HG03103 (cell line): ENCODE data around the gene PDGFRB.

Source experiments
- ATAC-seq: cut with Tn5 transposase; IDR thresholded peaks from one replicate; pipeline ENCODE4 v1.9.1; 2021; ENCODE audit warnings: low read depth; ENCODE audit not compliant: unreplicated experiment

PDGFRB gene

DNA sequence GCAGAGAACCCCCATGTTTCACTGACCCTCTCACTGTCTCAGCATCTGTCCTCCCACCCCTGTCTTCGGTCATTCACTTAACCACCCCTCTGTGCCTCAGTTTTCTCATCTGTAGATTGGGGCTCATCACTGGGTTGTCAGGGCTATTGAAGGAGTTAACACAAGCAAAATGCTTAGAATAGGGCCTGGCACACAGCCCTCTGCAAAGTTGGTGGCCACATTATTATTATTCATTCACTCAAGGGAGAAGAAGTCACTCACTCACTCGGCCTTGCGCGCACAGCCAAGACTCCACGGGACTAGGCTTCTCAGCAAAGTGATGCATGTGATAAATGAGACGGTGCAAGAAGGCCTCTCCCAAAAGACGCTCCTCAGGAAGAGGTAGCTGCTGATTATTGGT is 8.0 kb downstream of the PDGFRB start:
- ATAC-seq = no peak

DNA sequence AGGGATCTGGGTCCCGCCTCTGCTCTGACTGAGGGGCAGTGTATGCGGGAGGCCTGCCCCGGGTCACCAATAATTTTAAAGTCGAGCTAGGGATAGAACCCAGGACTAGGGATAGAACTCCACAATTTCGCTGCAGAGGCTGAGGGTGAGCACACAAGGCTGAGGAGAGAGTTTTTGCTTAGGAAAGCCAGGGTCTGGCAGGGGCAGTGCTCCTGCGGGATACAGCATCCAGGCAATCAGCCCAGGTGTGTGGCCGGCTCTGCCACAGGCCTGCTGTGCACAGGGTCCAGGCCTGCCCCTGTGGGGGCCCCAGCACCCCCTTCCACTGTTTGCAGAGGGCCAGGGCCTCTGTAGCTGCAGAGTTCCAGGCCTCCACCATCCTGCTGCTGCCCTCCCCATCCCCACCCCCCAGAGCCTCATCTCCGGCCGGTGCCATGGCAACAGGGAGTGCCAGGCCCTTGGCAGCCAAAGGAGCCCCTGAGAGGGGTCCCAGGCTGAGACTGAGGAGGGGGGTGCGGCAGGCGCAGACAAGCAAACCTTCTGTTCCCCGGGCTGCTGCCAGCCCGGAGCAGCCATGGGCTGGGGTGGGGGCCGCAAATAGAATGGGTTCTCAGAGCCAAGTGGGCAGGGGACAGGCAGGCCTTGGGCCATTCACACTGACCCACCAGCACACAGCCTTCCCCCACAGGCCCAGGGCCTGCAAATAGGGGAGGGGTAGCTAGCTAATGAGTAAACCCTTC is 8.6 kb downstream of the PDGFRB start:
- ATAC-seq = no peak

DNA sequence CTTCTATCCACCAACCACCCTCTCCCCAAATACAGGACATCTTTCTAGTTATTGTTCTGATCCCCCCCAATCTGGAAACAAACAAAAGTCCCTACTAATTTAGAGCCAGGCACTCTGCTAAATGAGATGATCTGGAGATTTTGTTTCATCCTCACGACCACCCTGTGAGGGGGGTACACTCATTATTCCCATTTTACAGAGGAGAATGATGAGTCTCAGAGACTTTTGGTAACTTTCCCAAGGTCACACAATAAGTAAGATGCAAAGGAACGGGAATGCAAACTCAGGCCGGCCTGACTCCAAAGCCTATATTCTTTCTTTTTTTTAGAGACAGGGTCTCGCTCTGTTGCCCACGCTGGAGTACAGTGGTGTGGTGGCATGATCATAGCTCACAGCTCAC is 9.4 kb downstream of the PDGFRB start:
- ATAC-seq = no peak

DNA sequence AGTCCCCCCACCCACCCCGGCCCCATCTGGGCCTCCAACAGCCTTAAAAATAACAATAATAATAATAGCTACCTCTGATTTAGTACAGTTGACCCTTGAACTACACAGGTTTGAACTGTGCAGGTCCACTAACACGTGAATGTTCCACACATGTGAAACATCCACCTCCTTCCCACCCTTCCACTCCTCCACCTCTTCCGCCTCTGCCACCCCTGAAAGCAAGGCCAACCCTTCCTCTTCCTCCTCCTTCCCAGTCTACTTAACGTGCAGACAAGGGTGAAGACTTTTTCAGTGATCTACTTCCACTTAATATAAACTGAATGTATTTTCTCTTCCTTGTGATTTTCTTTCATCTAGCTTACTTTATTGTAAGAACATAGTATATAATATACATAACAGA is 10.8 kb downstream of the PDGFRB start:
- ATAC-seq = no peak

DNA sequence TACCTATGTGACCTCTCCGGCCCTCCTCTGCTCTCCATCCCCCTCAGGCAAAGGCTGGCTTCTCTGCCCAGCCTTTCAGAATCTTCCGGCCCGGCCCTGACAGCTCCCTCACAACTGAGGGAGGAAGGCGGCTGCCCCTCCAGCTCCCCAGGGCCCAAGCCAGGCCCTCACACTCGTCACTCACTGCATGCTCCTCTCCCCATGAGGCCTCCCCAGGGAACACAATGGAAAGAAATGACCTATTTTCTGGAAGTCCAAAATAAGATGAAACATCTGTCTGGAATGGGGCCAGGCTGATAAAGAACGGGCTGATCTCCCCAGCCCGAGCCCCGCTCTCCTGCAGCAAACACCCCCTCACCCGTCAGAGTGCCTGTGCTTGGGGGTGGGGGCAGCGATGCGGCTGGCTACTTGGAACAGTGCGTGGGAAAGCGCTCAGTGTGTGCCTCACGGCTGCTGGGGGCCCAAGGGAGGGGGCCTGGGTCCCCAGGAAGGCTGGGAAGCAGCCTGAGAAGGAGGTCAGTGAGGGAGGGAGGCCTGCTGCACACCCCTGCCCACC is 11.3 kb downstream of the PDGFRB start:
- ATAC-seq = no peak

DNA sequence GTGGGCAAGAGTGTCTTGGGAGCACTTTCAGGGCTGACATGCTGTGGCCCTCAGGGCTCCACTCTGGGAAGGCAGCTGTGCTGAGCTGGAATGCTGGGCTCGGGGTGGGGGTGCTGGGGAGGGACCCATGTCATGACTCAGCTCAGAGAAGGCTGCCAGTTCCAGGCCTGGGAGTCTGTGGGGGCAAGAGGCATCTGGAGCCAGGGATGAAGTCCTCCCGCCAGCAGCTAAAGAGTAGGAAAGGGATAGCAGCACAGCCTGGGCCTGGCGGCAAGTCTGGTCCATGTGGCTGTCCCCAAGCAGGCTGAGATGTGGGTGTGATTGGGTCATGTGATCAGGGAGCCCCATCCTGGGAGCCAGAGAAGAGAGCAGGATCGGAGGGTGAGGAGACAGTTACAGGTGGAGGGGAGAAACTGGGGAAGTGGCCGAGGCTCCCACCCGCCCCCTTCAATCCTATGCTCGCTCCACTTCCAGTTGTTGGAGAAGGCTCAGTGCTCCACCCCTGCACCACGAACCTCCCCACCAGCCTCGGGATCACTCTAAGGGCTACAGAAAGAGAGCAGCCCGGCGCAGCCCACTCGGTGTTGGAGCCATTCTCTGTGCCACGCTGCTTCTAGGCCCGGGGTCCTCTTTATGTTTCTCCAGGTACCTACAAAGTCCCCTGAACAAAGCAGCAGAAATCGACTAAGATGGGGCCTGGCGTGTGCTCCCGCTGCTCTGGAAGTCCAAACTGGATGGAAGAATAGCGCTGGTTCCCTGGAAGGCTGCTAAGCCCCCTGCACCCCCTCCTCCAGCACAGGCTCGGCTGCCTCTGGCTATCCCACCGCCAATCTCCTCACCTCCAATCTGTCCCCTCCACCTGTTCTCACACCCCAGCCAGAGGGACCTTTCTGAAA is 12.0 kb downstream of the PDGFRB start:
- ATAC-seq = no peak

DNA sequence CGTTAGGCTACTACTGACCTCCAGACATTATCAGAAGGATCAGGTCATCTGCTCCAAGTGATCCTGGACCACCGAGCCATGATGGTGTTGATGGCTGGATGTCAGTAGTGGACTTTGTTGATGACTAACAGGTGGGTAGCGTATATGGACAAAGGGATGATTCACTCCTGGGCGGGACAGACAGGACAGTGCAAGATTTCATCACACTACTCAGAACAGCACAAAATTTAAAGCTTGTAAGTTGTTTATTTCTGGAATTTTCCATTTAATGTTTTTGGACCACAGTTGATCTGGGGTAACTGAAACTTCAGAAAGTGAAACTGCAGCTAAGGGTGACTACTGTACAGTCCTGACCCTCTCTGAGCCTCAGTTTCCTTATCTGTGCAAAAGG is 12.7 kb downstream of the PDGFRB start:
- ATAC-seq = no peak

DNA sequence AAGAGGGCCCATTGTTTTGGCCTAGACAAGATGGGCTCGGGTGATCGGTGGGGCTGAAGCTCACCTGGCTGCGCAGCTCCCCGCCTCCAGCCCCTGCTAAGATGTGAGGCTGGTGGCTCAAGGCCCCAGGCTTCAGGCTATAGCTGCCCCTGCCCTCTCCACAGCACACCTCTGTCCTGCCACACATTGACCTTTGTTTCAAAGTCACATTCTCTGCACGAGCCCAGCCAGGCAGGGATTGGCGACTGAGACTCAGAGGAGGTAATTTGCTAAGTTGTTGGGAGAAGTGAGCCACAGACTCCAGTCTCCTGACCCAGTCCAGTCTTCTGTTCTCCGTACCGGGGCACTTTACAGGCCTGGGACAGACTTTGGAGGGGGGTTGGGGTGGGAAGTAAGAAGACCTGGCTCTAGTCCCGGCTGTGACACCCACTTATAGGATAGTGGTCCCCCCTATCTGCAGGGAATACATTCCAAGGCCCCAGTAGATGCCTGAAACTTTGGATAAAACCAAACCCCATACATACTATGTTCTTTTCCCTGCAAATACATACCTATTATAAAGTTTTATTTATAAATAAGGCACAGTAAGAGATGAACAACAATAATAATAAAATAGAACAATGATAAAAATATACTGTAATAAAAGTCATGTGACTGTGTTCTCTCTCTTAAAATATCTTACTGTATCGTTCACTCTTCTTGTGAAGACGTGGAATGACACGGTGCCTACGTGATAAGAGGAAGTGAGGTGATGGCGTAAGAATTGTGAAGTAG is 13.3 kb downstream of the PDGFRB start:
- no peak for ATAC-seq

DNA sequence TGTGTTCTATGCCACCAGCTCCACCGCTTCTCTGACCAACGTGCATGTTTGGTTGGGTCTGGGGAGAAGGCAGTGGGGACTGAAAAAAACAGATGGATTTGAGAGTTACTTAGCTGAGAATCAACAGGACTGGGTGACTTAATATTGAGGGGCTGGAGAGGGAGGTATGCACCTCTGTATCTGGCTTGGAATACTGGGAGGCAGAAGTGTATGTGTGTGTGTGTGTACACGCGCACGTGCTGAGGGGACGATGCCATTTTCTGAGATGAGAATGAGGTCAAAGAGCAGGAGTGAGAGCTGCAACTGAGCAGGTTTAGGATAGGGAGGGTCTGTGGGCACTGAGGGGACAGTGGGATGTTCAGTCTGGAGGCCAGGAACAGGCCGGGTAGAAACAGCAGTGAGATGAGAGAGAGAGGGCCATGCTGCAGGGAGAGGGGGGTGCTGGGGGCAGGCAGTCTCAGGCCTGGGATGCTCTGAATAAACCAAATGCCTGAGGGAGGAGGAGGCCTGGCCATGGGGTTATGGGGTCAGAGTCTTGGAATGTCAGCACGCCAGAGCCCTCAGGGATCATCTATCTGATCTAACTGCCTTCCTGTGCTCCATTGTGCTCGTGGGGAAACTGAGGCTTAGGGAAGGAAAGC is 14.0 kb downstream of the PDGFRB start:
- ATAC-seq = no peak

DNA sequence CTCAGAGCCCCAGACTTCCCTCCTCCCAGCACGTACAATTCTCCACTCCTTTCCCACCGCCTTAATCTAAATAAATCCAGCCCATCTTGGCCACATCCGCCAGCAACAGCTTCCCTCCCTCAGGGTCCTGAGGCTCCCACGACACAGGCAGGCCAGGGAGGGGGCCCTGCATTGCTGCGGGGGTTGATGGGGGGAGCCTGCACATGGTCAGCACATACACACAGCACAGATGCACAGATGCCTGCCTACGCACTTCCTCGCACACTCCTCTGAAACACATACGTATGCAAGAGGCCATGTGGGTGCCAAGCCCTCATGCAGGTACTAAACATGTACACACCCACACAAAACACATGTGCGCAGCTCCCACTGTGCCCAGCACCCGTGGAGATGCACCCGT is 14.8 kb downstream of the PDGFRB start:
- no peak for ATAC-seq

DNA sequence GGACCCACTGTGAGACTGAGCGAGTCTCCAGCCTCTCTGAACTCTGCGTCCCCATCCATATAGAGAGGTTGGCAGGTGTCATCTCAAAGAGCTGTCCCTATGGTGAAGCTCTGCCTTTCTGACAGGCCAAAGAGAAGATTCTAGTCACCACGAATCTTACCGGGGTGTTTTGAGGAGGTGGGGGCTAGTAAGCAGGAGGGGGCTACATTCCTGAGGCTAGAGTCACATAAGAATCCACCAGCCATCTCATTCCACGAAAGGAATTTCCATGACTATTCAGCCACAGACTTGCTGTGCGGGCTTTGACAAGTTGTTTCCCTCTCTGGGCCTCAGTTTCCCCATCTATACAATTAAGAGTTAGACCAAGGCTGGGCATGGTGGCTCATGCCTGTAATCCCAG is 16.3 kb downstream of the PDGFRB start:
- no peak for ATAC-seq

DNA sequence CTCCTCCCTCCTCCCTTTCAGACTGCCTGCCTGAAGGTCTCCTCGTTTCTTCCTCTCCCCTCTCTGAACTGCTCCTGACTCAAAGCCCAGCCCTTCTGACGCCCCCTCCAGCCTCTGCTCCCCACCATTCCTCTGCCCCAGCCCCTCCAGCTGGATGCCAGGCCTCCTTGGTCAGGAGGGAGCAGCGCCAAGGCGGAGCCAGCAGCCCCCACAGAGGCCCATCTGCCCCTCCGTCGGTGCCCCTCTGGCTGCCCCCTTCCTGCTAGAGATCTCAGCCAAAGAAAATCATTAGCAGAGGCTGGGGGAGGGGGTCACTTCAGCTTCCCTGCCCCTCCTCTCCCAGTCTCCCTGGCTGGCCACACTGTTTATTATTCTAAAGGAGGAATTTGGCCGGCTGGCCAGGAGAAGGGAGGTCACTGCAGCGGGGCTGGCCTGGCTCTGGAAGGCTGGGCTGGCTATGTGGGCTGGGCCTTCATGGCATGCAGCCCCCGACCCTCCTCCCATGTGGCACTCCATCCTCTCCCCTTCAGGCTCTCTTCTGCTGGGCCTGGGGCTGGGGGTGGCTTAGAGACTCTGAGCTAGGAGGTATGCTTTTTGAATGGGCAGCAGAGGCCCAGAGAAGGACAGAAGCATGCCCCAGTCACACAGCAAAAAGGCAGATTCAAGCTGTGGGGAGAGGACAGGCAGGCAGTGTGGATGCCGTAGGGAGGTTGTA is 16.9 kb downstream of the PDGFRB start:
- ATAC-seq = no peak

DNA sequence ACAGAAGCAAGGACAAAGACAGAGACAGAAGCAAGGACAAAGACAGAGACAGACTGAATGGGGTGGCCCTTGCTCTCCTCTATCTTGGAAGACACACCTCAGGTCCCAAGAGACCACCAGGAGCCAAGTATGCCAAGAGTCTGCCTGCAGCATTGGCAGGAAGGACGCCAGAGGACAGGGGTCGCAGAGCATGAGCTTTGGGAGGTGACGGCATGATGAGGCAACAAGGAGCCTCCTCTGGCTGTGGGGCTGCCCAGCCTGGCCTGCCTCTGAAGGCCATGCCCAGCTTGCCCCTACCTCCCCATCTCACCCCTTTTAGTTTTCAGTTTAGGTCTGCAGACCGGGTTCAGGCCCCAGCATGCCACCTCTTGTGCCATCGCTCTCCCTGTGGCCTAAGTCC is 17.6 kb downstream of the PDGFRB start:
- ATAC-seq = no peak

DNA sequence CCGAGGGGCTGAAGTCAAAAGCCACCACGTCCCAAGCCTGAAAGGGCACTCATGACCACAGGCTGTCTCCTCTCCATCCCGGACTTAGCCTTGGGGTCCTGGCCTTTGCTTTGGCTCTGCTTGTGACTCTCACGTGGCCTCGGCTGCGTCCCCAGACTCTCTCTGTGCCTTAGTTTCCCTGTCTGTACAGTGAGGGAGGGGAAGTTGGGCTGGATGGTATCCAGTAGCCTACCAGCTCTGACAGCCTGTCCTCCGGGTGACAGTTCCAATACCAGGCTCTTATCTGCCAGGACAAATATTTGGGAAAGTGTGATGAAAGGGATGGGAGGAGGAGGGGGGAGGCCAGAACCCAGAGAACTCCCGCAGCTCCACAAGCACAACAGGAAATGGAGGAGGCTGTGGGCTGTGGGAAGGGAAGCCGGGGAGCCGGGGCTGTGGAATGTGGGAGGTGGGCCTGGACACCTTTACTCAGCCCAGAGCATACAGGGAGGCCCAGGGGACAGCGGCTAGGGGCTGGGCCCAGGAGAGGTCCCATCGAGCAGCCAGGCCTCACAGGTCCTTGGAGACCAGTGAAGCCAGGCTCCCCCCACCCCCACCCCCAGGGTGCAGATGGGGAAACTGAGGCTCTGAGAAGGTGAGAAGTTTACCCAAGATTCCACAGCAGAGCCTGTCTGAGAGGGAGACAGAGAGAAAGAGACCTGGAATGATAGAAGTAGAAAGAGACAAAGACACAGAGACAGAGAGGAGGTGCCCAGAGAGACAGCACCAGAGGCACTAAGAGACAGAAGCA is 18.3 kb downstream of the PDGFRB start:
- ATAC-seq = no peak

DNA sequence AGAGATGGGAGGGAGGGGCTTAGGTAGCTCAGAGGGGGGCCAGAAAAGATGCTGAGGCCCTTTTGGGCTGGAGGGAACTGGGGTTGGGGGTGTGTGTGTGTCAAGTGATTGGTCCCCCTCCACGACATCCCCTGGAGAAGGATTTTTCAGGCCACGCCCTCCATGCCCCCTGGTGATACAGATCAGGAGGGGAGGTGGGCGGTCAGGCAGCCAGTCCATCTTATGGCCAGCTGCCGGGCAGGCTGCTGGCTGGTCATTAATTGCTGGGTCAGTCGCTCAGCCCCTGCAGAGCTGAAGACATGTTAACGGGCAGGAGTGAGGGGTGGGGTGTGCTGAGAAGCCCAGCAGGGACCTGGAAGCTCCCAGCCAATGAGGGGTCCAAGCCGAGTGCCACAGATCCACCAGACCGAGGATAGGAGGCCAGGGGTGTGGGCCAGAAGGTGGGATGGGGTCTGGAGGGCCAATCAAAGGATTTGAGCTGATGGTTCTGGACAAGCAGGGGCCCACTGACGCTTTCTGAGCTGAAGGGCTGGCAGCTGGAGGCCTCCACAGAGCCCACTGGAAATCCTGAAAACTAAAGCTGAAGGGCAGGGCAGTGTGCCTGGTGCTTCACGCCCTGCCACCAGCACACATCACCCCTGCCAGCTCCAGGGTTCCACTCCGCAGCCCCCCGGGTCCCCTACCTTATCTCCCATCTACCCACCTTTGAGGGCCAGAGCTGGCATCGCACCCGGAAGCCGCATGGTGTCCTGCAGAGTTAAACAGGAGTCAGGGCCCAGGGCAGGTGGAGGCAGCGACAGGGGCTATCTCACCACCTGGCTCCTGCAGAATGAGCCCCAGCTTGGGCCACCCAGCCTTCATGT is 19.1 kb downstream of the PDGFRB start:
- ATAC-seq = no peak

DNA sequence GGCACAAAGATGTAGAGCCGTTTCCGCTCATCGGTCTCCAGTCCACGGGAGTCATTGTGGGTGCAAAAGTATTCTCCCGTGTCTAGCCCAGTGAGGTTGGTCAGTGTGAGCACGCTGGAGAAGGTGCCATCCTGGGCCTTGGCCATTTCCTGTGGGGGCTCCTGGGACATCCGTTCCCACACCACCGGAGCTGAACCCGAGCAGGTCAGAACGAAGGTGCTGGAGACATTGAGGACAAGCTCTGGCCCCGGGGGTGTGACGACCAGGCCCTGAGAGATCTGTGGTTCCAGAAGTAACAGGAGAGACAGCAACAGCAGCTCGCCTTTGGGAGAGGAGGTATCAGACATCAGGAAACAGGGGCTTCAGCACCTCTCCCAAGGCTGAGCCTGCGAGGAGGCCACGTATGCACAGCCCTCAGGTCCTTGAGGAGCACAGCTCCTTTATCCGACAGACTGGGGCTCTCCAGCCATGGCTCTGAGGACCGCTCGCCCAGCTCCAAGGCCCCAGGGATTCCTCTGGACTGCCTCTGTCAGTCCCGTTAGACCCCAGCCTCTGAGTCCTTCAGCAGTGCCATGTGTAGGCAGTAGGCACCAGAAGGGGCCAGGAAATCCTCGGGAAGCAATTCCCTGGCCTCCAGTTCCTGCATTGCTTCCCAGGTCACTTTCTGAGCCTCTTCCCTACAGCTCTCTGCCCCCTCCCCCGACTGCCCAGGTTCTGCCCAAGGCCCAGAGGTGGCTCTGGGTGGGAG is 19.9 kb downstream of the PDGFRB start:
- ATAC-seq = no peak

DNA sequence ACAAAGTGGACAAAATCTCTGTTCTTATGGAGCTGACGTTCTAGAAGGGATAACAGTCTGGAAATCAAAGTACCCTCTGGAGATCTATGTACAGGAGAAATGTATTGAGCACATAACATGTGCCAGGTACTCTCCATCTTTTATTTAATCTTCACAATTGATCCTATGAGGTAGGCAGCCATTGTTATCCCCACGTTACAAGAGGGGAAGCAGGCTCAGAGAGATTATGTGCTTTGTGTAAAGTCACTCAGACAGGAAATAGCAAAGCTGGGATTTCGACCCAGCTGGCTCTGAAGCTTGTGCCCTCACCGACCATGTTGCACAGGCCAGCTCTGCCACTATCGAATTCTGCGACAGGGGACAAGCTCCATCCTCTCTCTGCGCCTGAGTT is 21.5 kb downstream of the PDGFRB start:
- no peak for ATAC-seq
